Stimulated activated naive B cell treated with anti-CD40 and anti-IgM and Interleukin-4, amounts not matched to agents 10 μg/mL and 1 μg/mL and 100 μg/mL, for 72 hours (primary cell): ENCODE data around the gene FAM131C.
"Not testable (repeated sequence)": the region's sequence is repeated elsewhere in the genome, so short reads cannot be mapped to it uniquely, and the experiment has no call there.

ENCODE experiments used
- ATAC-seq, 2 donors: fragments of 150-1000 bp; cut with Tn5 transposase; replicated peaks; 2 replicates each; pipeline ENCODE4 v1.10.0; 2021; ENCODE audit warnings: moderate library complexity in 1 of 2
- DNase-seq: peaks from one replicate; pipeline ENCODE4 v3.0.0; 2021
- H3K27ac Mint-ChIP-seq: one replicate; pipeline ENCODE4 v1.8.0; 2022; ENCODE audit warnings: mild to moderate bottlenecking, mixed read lengths
- H3K27me3 Mint-ChIP-seq, 2 donors: one replicate each; pipeline ENCODE4 v1.8.0; 2022; ENCODE audit warnings: mixed read lengths in 2 of 2
- H3K36me3 Mint-ChIP-seq, 2 donors: one replicate each; pipeline ENCODE4 v1.8.0; 2022; ENCODE audit warnings: mixed read lengths in 2 of 2, mild to moderate bottlenecking in 1 of 2
- H3K4me1 Mint-ChIP-seq, 2 donors: one replicate each; pipeline ENCODE4 v1.8.0; 2022; ENCODE audit warnings: mixed read lengths in 2 of 2, mild to moderate bottlenecking in 1 of 2
- H3K4me3 Mint-ChIP-seq, 2 donors: one replicate each; pipeline ENCODE4 v1.8.0; 2022; ENCODE audit warnings: mild to moderate bottlenecking in 2 of 2, mixed read lengths in 2 of 2, moderate library complexity in 1 of 2
- H3K9me3 Mint-ChIP-seq, 2 donors: one replicate each; pipeline ENCODE4 v1.8.0; 2022; ENCODE audit warnings: mixed read lengths in 2 of 2, mild to moderate bottlenecking in 1 of 2

Gene FAM131C

DNA sequence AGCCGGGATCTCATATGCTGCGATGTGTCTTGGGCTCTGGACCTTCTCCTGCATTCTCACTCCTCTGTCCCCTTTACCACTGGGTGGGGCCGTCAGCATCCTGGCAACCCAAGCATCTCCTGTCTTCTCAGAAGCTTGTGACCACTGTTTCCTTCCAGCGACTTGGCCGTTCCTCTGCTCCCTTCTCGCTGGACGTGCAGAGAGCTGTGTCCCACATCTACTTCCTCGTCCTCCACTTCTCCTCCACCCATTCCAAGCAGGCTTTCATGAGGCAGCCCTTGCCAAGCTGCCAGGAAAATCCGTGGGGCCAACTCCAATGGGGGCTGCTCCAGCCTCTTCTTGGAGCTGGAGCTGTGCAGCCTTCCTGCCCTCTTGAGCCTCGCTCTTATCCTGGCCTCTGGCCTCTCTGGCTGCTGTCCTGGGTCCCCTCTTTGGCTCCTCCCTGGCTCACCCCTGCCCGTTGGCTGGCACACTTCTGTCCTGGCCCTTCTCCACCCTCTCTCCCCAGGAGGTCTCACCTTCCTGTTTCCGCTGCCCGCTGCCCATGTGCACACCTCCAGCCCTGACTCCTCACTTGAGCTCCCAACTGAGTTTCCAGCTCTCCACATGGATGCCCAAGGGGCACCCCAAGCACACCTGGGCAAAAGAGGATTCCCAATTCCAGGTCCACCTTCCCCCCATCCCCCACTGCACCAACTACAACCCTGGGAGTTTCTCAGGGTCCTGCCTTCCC is 8.7 kb downstream of the FAM131C start:
- H3K4me1 Mint-ChIP-seq = peaks cover 0 to 9% of the 10 kb centered on the region in 2 donors
- H3K9me3 Mint-ChIP-seq = no peaks in the 10 kb centered on the region
- DNase-seq (no peak), ATAC-seq (no peak)
- peaks cover 57 to 60% of the 10 kb centered on the region in 2 donors for H3K27me3 Mint-ChIP-seq
- no peaks in the 10 kb centered on the region for H3K36me3 Mint-ChIP-seq
- H3K27ac Mint-ChIP-seq = no peak overlapping the region
- H3K4me3 Mint-ChIP-seq = no peak overlapping the region

DNA sequence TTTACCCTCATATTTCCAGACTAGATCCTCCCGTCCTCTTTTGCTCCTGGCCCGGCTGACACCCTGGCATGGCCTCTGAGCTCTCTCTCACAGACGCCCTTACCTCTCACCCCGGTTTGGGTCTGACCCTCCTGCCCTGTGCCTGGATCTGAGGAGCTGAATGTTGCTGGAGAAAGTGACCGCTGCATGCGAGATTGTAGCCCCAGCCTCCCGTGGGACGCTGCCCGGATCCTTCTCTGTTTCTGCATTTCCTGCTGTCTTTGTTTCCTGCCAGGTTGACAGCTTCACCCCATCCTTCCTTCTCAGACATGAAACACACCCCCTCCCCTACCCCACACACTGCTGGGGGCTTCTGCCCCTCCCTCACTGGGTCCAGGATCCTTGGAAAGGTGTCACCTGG is 9.5 kb downstream of the FAM131C start:
- ATAC-seq = no peak
- Mint-ChIP-seq H3K27ac (no peak overlapping the region), H3K4me1 (peaks cover 0 to 9% of the 10 kb centered on the region in 2 donors), H3K4me3 (no peak overlapping the region), H3K36me3 (no peaks in the 10 kb centered on the region), H3K27me3 (peaks cover 55 to 57% of the 10 kb centered on the region in 2 donors), H3K9me3 (no peaks in the 10 kb centered on the region)
- no peak for DNase-seq

GRCh38 chr1:16063226-16063829 is 10.1 kb downstream of the FAM131C start:
- no peaks in the 10 kb centered on the region for H3K9me3 Mint-ChIP-seq
- no peak for ATAC-seq
- H3K27ac Mint-ChIP-seq = no peak overlapping the region
- no peak overlapping the region for H3K4me3 Mint-ChIP-seq
- DNase-seq = no peak
- no peaks in the 10 kb centered on the region for H3K36me3 Mint-ChIP-seq
- H3K4me1 Mint-ChIP-seq = peaks cover 0 to 9% of the 10 kb centered on the region in 2 donors
- peaks cover 49 to 53% of the 10 kb centered on the region in 2 donors for H3K27me3 Mint-ChIP-seq

DNA sequence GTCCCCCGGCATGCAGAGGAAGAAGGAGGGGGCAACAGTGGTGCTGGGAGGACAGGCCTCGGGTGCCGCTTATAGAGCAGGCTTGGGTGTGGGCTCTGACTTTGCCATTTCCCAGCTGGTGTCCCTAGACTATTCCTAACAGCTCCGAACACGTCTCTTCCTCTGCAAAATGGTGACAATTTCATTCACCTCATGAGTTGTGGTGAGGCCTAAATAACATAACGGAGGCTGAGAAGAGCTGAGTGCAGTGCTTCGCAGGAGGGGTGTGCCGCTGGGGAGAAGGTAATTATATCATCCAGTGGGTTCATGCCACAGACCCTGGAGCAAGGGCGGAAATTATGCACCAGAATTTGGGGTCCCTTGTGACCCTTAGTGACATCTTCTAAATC is 10.8 kb downstream of the FAM131C start:
- not testable (repeated sequence) for ATAC-seq, H3K4me3 Mint-ChIP-seq, H3K36me3 Mint-ChIP-seq, DNase-seq, H3K27ac Mint-ChIP-seq, H3K9me3 Mint-ChIP-seq, H3K4me1 Mint-ChIP-seq
- H3K27me3 Mint-ChIP-seq = peaks cover 49% of the 10 kb centered on the region in 2 donors

- not testable (repeated sequence) for ATAC-seq, H3K36me3 Mint-ChIP-seq, DNase-seq, H3K4me3 Mint-ChIP-seq, H3K27ac Mint-ChIP-seq, H3K9me3 Mint-ChIP-seq, H3K4me1 Mint-ChIP-seq
- H3K27me3 Mint-ChIP-seq = peaks cover 49% of the 10 kb centered on the region in 2 donors
Observed at GRCh38 chr1:16061989-16062686, 11.3 kb downstream of the FAM131C start.

DNA sequence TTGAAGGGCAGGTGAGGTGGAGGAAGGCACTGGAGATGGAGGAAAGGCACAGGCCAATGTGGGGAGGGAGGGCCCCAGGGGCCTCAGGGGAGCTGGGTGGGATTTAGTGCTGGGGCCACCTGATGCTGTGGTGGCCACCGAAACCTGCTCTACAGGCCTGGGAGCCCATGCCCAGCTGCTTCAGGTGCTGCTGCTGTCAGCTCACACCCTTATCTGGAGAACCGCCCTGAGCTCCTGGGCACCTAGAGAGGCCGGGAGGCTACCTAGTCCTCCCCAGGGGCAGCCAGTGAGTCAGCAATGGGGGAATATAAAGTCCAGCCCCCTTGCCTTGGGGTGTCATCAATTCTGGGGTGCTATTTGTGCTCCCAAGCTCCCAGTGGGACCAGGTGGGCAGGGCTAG is 12.2 kb downstream of the FAM131C start:
- no peak for DNase-seq
- Mint-ChIP-seq H3K9me3 (no peaks in the 10 kb centered on the region), H3K27ac (no peak overlapping the region), H3K36me3 (peaks cover under 1 to 3% of the 10 kb centered on the region in 2 donors), H3K4me3 (no peak overlapping the region), H3K27me3 (peaks cover 49% of the 10 kb centered on the region in 2 donors), H3K4me1 (peaks cover 2 to 5% of the 10 kb centered on the region in 2 donors)
- ATAC-seq = no peak

GRCh38 chr1:16058394-16059120 is 14.9 kb downstream of the FAM131C start:
- not testable (repeated sequence) for H3K27ac Mint-ChIP-seq, H3K4me3 Mint-ChIP-seq, H3K4me1 Mint-ChIP-seq, ATAC-seq, DNase-seq, H3K9me3 Mint-ChIP-seq, H3K36me3 Mint-ChIP-seq
- H3K27me3 Mint-ChIP-seq = peaks cover 23 to 28% of the 10 kb centered on the region in 2 donors

- not testable (repeated sequence) for ATAC-seq, DNase-seq, H3K4me3 Mint-ChIP-seq, H3K36me3 Mint-ChIP-seq, H3K4me1 Mint-ChIP-seq, H3K9me3 Mint-ChIP-seq
- Mint-ChIP-seq H3K27me3 (peaks cover 19 to 24% of the 10 kb centered on the region in 2 donors), H3K27ac (peak overlapping the region; percentile 20)
Observed at GRCh38 chr1:16057314-16057915, 16.0 kb downstream of the FAM131C start.

DNA sequence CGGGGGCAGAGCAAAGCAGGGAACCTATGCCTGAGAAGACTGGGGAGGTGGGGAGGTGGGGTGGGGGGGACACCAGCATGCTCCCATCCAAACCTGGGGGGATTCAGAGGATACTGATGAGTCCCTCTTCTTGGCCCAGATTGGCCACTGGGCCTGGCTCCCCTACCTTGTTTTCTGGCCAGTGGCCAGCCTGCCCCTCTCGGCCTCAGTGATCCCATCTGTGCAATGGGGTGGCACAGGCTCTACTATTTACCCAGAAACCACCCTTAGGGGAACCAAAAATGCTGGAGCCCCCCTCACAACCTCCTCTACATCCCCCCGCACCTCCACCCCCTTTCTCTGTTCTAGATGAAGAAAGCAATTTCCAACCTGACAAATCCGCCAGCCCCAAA is 16.9 kb downstream of the FAM131C start:
- Mint-ChIP-seq H3K27me3 (peaks cover 26 to 27% of the 10 kb centered on the region in 2 donors), H3K27ac (peak overlapping the region; percentile 49)
- ATAC-seq, DNase-seq, H3K9me3 Mint-ChIP-seq, H3K36me3 Mint-ChIP-seq, H3K4me1 Mint-ChIP-seq, H3K4me3 Mint-ChIP-seq: not testable (repeated sequence)

- Mint-ChIP-seq H3K36me3 (peaks cover 2 to 3% of the 10 kb centered on the region in 2 donors), H3K9me3 (no peaks in the 10 kb centered on the region), H3K4me3 (no peak overlapping the region), H3K4me1 (peaks cover 7 to 8% of the 10 kb centered on the region in 2 donors), H3K27me3 (peaks cover 28 to 33% of the 10 kb centered on the region in 2 donors), H3K27ac (peak overlapping the region; percentile 49)
- peak; percentile 77 for DNase-seq
- ATAC-seq = peak; percentile 91
Observed at GRCh38 chr1:16055613-16056520, 17.6 kb downstream of the FAM131C start.

- ATAC-seq = no peak
- Mint-ChIP-seq H3K4me3 (no peak overlapping the region), H3K36me3 (peaks cover 2 to 3% of the 10 kb centered on the region in 2 donors), H3K9me3 (no peaks in the 10 kb centered on the region), H3K4me1 (peaks cover 7 to 8% of the 10 kb centered on the region in 2 donors), H3K27ac (no peak overlapping the region), H3K27me3 (peaks cover 25 to 32% of the 10 kb centered on the region in 2 donors)
- no peak for DNase-seq
Observed at GRCh38 chr1:16054598-16055540, 18.6 kb downstream of the FAM131C start.

GRCh38 chr1:16053781-16054502 is 19.5 kb downstream of the FAM131C start:
- H3K36me3 Mint-ChIP-seq = peaks cover 2 to 3% of the 10 kb centered on the region in 2 donors
- peaks cover 7 to 8% of the 10 kb centered on the region in 2 donors for H3K4me1 Mint-ChIP-seq
- H3K27me3 Mint-ChIP-seq = peaks cover 32 to 39% of the 10 kb centered on the region in 2 donors
- ATAC-seq = no peak
- no peak overlapping the region for H3K4me3 Mint-ChIP-seq
- H3K27ac Mint-ChIP-seq = no peak overlapping the region
- H3K9me3 Mint-ChIP-seq = no peaks in the 10 kb centered on the region
- DNase-seq = no peak
